ENCODE measurements around the gene ZNF804B. TPM values are rescaled to one million over a fixed set of nuclear protein-coding genes. Genes with fewer than 3 reads are reported as not detected.
"Not testable (repeated sequence)": the region's sequence is repeated elsewhere in the genome, so short reads cannot be mapped to it uniquely, and the experiment has no call there.

ZNF804B gene
- total RNA-seq, 2 experiments from 2014 or later = not detected

DNA sequence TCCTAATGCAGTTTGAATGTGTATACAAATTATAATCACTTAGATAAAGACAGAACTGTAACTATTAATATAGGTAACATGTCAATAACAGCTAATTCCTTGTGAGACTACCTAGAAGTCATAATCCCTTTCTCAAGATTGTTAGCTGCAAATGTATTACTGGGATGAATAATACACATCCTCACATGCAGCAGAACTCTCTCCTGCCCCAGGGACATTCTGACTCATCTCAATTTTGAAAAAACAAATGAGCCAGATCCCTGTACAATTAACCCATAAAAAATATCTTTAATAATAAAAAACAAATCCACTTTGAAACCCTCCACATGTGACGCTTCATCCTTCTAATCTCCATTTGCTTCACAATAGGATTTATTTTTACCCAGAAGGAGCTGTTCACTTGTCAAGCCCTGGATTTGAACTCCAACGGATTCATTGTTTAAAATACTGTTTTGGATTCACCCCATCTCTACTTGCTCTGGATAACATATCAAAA is 464.4 kb downstream of the ZNF804B start:
- ChIA-PET POLR2A (no interaction called here), CTCF (no interaction called here)

- CTCF ChIA-PET, POLR2A ChIA-PET: not testable (repeated sequence)
Observed at GRCh38 chr7:89228688-89229171, 469.2 kb downstream of the ZNF804B start.

DNA sequence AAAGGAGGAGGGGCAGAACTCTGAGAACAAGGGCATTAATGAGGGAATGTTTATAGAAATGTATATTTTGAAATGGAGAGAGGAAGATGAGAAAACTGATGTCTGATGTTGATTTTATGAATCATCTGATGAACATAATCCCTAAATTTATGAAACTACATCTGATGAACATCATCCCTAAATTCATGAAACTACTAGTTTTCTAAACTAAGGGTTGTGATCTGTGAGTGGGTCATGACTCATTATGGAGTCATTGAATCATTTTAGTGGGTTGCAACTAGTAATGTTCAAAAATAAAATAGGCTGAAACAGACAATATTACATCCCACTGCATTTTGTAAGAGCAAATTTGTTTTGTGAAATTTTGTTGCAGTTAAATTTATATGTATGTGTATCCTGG is 478.7 kb downstream of the ZNF804B start:
- CTCF ChIA-PET = no interaction called here
- POLR2A ChIA-PET = no interaction called here

DNA sequence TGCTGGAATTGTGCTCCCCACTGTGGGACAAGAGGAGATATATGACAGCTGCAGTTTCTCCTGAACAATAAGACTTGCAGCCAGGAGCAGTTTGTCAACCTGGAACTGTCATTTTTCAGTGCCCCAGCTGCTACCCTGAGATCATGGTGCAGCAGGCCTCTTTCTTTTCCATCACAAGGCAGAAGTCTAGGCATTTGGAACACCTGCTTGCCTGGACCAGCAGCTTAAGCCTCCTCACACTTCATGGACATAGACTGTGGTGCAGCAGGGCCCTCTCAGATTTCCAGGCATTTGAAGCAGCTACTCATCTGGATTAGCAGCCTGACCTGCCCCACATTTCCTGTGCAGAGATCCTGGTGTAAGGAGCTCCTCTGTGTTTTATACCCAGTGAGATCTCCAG is 486.7 kb downstream of the ZNF804B start:
- CTCF ChIA-PET = no interaction called here
- POLR2A ChIA-PET = no interaction called here

DNA sequence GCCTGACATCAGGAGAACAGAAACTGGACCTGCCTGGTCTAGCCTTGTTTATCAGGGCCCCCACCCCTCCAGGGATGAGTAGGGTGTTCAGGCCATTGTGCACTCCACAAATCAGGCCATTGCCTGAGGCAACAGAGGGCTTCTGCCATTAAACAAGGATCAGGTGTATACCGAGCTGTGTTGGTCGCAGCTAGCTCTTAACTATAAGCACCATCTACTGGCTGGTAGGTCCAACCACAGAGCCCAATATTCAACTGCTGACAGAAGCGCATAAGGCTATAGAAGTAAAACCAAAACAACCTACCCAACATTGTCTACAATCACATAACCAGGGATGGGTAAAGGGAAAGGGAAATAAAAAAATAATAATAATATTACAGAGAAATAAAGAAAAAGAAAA is 487.7 kb downstream of the ZNF804B start:
- POLR2A ChIA-PET = no interaction called here
- CTCF ChIA-PET = no interaction called here

DNA sequence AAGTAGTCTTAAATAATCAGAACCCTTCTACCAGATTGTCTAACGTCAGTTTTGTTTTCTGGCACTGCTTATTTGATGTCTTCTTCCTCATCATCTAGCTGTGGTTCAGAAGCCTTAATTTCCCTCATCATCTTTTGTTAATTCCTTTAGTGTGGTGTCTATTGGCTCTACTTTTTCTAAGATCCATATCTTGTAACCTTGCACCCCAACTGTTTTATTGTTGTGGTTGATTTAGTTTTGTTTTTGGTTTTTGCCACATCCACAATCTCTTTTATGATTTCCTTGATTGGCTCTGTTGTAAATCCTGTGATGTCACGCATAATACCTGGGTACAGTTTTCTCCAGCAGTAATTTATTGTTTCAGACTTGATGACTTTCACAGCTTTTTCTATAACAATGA is 499.6 kb downstream of the ZNF804B start:
- POLR2A ChIA-PET = no interaction called here
- CTCF ChIA-PET = no interaction called here

- ChIA-PET CTCF (no interaction called here), POLR2A (no interaction called here)
Observed at GRCh38 chr7:89264126-89264525, 504.6 kb downstream of the ZNF804B start.

DNA sequence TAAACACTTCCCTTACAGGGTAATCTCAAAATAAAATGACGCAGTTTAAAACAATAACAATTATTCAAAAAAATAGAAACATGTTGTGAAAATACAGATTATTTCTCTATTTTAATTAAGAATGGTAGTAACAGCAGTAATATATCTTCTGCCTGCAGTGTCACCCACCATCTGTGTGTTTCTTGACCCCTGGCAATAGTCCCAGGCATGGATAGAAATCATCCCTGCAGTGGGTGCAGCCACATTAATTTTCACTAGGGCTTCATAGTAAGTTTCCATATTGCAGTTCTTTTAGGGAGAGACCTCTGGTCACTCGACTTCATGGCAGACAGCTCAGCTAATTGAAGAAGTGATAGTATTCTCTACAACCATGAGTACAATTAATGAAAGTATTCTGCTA is 506.1 kb downstream of the ZNF804B start:
- ChIA-PET POLR2A (no interaction called here), CTCF (no interaction called here)

GRCh38 chr7:89283302-89283701 is 523.8 kb downstream of the ZNF804B start:
- ChIA-PET CTCF (no interaction called here), POLR2A (no interaction called here)

GRCh38 chr7:89308535-89308934 is 549.0 kb downstream of the ZNF804B start:
- CTCF ChIA-PET = no interaction called here
- POLR2A ChIA-PET = no interaction called here

DNA sequence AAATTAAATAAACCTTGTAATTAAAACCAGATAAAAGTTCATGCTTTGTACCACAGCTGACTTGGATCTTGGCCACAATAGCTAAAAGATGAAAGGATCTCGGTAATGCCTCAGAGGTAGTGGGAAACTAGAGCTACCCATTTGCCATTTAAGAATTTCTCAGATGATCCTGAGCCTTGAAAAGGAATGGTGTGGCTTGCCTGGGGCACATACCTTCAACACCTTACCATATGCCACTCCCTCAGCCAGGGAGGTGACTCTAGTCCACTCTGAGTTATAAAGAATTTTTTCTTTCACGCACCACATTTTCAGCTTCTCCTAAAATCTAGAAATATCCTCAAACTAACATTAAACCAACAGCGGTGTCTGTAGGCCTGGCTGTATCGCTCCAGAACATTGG is 552.4 kb downstream of the ZNF804B start:
- ChIA-PET CTCF (no interaction called here), POLR2A (no interaction called here)

DNA sequence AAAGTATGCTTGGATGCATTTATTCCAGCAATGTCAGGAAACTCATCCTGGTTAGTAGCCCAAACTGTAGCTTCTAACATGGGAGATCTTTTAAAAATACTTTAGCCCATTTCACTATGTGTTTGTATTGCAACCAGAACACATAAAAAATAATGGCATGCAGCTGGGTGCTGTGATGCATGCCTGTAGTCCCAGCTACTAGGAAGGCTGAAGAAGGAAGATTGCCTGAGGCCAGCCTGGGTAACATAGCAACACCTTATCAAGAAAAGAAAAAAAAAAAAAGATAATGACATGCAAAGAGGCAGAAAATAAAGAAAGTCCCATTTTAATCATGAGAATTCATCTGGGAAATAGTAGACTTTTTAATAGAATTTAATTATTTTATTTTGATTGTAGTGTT is 553.1 kb downstream of the ZNF804B start:
- CTCF ChIA-PET = no interaction called here
- POLR2A ChIA-PET = no interaction called here

GRCh38 chr7:89316584-89317251 is 557.2 kb downstream of the ZNF804B start:
- CTCF ChIA-PET = no interaction called here
- POLR2A ChIA-PET = no interaction called here

DNA sequence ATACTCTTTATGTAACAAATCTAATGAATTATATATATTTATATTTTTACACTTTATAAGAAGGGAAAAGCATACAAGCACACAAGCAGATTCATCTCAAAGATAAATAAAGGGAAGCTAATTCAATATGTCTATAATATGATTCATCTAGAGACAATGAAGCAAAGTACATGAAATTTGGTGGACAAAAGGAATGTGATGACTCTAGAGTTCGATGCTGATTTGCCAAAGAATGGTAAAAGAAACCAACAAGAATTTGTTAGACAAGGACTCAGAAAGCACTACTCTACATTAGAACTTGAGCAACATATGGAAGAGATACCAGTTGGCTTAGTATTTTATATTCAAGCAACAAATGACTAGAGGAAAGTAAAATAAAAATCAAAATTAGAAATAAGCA is 572.5 kb downstream of the ZNF804B start:
- CTCF ChIA-PET = no interaction called here
- POLR2A ChIA-PET = no interaction called here

DNA sequence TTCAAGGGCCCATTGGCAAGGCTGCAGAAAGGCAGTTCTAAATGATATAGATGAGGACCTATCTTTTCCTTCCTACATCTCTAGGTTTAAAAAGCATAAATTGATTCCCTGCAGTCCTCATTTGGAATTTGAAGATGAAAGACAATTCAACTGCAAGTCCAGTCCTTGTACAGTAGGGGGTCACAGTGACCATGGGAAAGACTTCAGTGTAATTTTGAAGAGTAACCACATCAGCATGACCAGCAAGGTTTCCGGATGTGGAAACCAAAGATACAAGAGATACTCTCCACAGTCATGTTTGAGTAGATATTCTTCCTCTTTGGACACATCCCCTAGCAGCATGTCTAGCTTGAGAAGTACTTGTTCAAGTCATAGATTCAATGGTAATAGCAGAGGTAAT is 575.3 kb downstream of the ZNF804B start:
- POLR2A ChIA-PET = no interaction called here
- CTCF ChIA-PET = no interaction called here

- CTCF ChIA-PET = no interaction called here
Observed at GRCh38 chr7:89335490-89335889, 576.0 kb downstream of the ZNF804B start.

DNA sequence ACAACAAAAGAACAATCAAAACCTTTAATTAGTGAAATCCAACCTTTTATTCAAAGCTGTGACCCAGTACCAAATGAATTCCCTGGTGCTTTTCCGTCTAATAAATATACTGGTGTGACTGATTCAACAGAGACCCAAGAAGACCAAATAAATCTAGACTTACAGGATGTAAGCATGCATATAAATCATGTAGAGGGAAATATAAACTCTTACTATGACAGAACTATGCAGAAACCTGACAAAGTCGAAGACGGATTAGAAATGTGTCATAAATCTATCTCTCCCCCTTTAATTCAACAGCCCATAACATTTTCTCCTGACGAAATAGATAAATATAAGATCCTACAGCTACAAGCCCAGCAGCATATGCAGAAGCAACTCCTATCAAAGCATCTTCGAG is 576.6 kb downstream of the ZNF804B start:
- ChIA-PET CTCF (no interaction called here), POLR2A (no interaction called here)

More at GRCh38 chr7:89335490-89335889, 576.0 kb downstream of the ZNF804B start:
- POLR2A ChIA-PET = no interaction called here

GRCh38 chr7:89339748-89340147 is 580.2 kb downstream of the ZNF804B start:
- POLR2A ChIA-PET = no interaction called here
- CTCF ChIA-PET = no interaction called here

DNA sequence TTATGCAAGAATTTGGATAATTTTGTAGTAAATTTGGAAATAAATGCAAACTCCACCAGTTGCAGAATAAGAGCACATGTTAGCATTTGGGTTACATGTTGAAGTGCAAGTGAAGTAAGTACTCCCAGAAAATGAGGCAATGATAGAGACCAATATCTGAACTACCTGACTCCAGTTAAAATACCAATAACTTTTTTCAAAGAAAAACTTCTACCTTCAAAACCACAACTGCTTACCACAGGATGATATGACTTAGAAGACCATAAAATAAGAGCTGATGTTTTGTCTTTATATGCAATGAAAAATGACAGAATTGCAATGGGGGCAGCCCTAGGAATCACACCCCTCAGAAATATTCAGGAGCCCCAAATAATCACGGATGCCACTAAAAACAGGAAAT is 597.6 kb downstream of the ZNF804B start:
- POLR2A ChIA-PET = no interaction called here
- CTCF ChIA-PET = no interaction called here

DNA sequence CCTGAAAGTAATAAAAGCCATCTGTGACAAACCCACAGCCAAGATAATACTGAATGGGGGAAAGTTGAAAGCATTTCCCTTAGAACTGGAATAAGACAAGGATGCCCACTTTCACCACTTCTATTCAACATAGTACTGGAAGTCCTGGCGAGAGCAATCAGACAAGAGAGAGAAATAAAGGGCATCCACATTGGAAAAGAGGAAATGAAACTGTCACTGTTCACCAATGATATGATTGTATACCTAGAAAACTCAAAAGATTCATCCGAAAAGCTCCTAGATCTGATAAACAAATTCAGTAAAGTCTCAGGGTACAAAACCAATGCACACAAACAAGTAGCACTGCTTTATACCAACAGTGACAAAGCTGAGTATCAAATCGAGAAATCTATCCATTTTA is 617.7 kb downstream of the ZNF804B start:
- CTCF ChIA-PET = no interaction called here
- POLR2A ChIA-PET = no interaction called here

GRCh38 chr7:89385411-89385810 is 625.9 kb downstream of the ZNF804B start:
- CTCF ChIA-PET = no interaction called here

More at GRCh38 chr7:89385411-89385810, 625.9 kb downstream of the ZNF804B start:
- POLR2A ChIA-PET = no interaction called here

All from activated CD8-positive, alpha-beta memory T cell treated with anti-CD3 and anti-CD28 coated beads for 36 hours (primary cell).